ENCODE data around the gene NKAIN2. TPM values are rescaled to one million over a fixed set of nuclear protein-coding genes. Genes with fewer than 3 reads are reported as not detected.

Gene NKAIN2
- total RNA-seq = not detected
- long read RNA-seq = 0 reads

DNA sequence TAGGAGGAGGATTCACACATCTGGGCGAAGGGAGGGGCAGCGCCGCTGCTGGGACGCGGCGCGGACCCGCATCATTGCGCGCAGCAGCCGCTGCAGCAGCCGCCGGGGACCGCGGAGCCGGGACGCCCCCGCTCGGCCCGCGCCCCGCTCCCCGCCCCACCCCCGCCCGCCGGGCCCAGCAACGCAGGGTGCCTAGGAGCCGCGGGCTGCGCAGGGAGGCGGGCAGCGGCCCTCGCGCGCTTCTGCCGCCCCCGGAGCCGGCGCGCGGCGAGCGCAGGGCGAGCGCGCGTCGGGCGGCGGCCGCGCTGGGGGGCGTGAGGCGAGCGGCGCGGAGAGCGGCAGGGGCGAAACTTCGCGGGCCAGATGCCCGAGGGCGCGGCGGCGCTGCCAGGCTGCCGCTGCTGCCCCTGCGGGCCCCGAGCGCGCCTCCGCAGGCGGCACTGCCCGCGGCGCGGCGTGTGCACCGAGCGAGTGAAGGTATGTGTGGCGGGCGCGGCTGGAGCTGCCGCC lies at the start of gene NKAIN2:
Gene NKAIN2 (plus strand): TSS at position 362 of the 510 bp plus-strand sequence.
- ATAC-seq (peak; percentile 64), DNase-seq (peak; percentile 60)
- no peak within 1 kb of the TSS for H3K27ac ChIP-seq
- peaks cover 6% of the 10 kb centered on the region for H3K4me1 ChIP-seq
- intact Hi-C loops (cut with DNase I) = no loop called here
- no peaks in the 10 kb centered on the region for H3K9me3 ChIP-seq
- H3K27me3 ChIP-seq = peaks cover 41% of the 10 kb centered on the region
- no peaks in the 10 kb centered on the region for H3K36me3 ChIP-seq
- peak within 1 kb of the TSS; percentile 47 for H3K4me3 ChIP-seq
- TF ChIP-seq, protein P1, sequence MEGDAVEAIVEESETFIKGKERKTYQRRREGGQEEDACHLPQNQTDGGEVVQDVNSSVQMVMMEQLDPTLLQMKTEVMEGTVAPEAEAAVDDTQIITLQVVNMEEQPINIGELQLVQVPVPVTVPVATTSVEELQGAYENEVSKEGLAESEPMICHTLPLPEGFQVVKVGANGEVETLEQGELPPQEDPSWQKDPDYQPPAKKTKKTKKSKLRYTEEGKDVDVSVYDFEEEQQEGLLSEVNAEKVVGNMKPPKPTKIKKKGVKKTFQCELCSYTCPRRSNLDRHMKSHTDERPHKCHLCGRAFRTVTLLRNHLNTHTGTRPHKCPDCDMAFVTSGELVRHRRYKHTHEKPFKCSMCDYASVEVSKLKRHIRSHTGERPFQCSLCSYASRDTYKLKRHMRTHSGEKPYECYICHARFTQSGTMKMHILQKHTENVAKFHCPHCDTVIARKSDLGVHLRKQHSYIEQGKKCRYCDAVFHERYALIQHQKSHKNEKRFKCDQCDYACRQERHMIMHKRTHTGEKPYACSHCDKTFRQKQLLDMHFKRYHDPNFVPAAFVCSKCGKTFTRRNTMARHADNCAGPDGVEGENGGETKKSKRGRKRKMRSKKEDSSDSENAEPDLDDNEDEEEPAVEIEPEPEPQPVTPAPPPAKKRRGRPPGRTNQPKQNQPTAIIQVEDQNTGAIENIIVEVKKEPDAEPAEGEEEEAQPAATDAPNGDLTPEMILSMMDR (IDR thresholded peaks at IDR 0.05) = no peak

DNA sequence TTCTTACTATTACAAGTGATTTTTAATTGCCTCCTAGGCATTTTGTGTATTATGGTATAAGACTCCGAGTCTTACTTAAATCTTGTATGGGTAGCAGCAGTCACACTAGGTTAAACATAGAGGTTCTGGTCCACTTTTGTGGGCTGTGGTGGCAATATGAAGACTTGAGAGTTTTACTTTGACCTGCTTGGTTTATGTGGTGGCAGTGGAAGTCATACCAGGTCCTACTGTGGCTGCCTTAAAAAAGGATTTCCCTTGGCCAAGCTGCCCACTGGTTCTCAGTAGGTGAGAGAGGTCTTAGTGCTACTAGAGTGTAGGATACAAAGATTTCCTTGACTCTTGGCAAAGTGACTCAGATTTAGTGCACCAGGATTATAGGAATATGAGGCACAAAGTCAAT lies 44.2 kb upstream of the NKAIN2 start:
- no peak for DNase-seq
- Histone ChIP-seq H3K36me3 (no peaks in the 10 kb centered on the region), H3K9me3 (no peaks in the 10 kb centered on the region), H3K27me3 (no peaks in the 10 kb centered on the region), H3K4me3 (no peak overlapping the region), H3K4me1 (no peaks in the 10 kb centered on the region), H3K27ac (no peak overlapping the region)
- TF ChIP-seq, protein P1 (IDR thresholded peaks at IDR 0.05) = no peak
- ATAC-seq = no peak
- intact Hi-C loops (cut with DNase I) = no loop called here

DNA sequence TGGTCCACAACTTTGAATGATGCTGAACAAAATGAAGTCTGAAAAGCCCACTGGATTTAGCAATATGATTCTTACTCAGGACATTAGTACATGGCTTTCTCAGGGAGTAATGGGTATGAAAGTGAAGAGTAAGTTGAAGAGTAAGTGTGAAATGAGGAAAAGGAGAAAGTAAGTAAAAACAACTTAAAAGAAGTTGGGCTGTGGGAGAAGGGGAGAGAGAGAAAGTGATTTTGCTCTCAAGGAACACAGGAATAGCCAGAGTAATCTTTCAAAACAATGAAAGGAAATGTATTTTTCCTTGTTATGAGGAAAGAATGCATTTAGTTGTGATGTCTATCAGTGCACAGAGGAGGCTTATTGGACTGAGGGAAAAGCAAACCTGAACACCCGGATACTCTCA lies 39.8 kb upstream of the NKAIN2 start:
- Histone ChIP-seq H3K9me3 (no peaks in the 10 kb centered on the region), H3K27ac (no peak overlapping the region), H3K4me3 (no peak overlapping the region), H3K36me3 (no peaks in the 10 kb centered on the region), H3K27me3 (no peaks in the 10 kb centered on the region), H3K4me1 (no peaks in the 10 kb centered on the region)
- DNase-seq (no peak), ATAC-seq (no peak)
- intact Hi-C loops (cut with DNase I) = no loop called here
- TF ChIP-seq, protein P1 (IDR thresholded peaks at IDR 0.05) = no peak

DNA sequence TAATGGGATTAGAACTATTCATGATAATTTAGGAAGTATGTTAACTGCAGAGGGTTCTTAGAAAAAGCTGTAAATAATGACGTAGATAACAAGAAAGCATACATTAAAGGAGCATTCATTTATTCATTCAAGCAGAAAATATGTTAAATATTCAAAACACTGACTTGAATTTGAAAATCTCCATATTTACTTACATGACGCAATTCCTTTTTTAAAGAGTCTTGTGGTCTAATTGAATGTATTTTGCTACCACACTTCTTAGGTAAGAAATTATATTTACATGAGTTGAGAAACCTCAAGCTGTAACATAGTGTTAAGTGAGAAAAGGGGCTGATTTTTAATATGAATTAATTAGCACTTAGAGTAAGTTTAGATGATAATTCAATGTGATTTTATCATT lies 38.9 kb upstream of the NKAIN2 start:
- intact Hi-C loops (cut with DNase I) = no loop called here
- Histone ChIP-seq H3K27me3 (no peaks in the 10 kb centered on the region), H3K9me3 (no peaks in the 10 kb centered on the region), H3K4me1 (no peaks in the 10 kb centered on the region), H3K27ac (no peak overlapping the region), H3K36me3 (no peaks in the 10 kb centered on the region), H3K4me3 (no peak overlapping the region)
- no peak for DNase-seq
- no peak for ATAC-seq
- TF ChIP-seq, protein P1 (IDR thresholded peaks at IDR 0.05) = no peak

DNA sequence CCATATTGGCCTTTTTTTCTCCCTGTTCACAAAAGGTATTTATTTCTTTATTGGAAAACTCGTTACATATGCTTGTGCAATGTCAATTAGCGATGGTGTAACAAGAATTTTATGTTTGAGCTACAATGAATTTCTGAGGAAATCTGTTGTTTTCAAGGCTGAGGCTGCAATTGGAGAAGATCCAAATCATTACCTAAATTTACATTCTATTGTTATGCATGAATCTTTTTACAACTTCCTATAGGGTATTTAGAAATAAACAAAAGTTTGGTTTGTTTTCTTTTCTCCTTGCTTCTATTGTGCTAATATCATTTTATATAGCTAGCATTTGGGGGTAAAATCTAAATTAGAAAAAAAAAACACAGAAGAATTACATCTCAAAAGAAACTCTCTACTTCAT lies 34.7 kb upstream of the NKAIN2 start:
- H3K4me1 ChIP-seq = no peaks in the 10 kb centered on the region
- H3K9me3 ChIP-seq = no peaks in the 10 kb centered on the region
- TF ChIP-seq, protein P1 (IDR thresholded peaks at IDR 0.05) = no peak
- H3K36me3 ChIP-seq = no peaks in the 10 kb centered on the region
- no peak for DNase-seq
- H3K27ac ChIP-seq = no peak overlapping the region
- intact Hi-C loops (cut with DNase I) = no loop called here
- H3K4me3 ChIP-seq = no peak overlapping the region
- no peaks in the 10 kb centered on the region for H3K27me3 ChIP-seq
- ATAC-seq = no peak

DNA sequence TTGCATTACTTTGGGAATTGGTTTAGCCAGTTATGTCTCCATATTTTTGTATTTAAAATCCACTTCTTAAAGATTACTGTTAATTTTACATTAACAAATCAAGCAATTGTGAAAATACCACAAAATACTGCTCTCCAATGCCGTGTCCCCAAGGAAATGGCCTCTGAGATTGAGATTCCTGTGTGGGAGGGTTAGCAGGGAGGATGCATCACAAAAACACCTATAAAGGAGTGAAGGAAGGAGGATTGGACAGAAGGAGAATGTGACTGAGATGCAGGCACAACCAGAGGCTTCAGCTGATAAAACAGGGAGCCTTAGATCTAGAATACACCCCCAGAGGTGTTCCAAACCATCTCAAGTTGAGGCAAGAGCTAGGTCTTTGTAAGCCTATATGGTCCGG lies 34.2 kb upstream of the NKAIN2 start:
- no peaks in the 10 kb centered on the region for H3K4me1 ChIP-seq
- H3K4me3 ChIP-seq = no peak overlapping the region
- ATAC-seq (no peak), DNase-seq (no peak)
- H3K36me3 ChIP-seq = no peaks in the 10 kb centered on the region
- no peak overlapping the region for H3K27ac ChIP-seq
- TF ChIP-seq, protein P1 (IDR thresholded peaks at IDR 0.05) = no peak
- H3K9me3 ChIP-seq = no peaks in the 10 kb centered on the region
- intact Hi-C loops (cut with DNase I) = no loop called here
- no peaks in the 10 kb centered on the region for H3K27me3 ChIP-seq
